ENCODE data around the gene IER5L. TPM values are rescaled to one million over a fixed set of nuclear protein-coding genes. Genes with fewer than 3 reads are reported as not detected.

Gene IER5L
- total and polyA plus RNA-seq, 2 donors (not counting 3 experiments of a cell fraction or from before 2014, with no cell fraction given), result 5.3 to 12.3 TPM

GRCh38 chr9:129140397-129141065 lies 37.5 kb downstream of the IER5L start:
- Histone ChIP-seq H4K20me1 (replicated peaks; ENCODE audit: control insufficient read depth, extremely low read depth, insufficient read depth, low read length) (no peaks in the 10 kb centered on the region), H3K36me3 (ENCODE audit: control insufficient read depth in 2 of 2, extremely low read depth in 1 of 2, insufficient read depth in 2 of 2, low read length in 2 of 2) (peaks cover 6 to 7% of the 10 kb centered on the region in 2 experiments), H2AFZ (ENCODE audit: low read depth, low read length) (no peak overlapping the region), H3K9ac (replicated peaks; ENCODE audit: extremely low read depth, insufficient read depth, low read length) (peak overlapping the region; percentile 99), H3K4me2 (ENCODE audit: insufficient read depth, low read length) (peak overlapping the region; percentile 62), H3K79me2 (ENCODE audit: control insufficient read depth, insufficient read depth, low read length) (peaks cover 4% of the 10 kb centered on the region), H3K9me1 (replicated peaks; ENCODE audit: control insufficient read depth, extremely low read depth, insufficient read depth, low read length) (no peaks in the 10 kb centered on the region), H3K27me3 (ENCODE audit: control insufficient read depth in 2 of 2, insufficient read depth in 2 of 2, low read length in 2 of 2) (no peaks in the 10 kb centered on the region), H3K4me1 (ENCODE audit: control insufficient read depth, extremely low read depth, insufficient read depth, low read length) (peaks cover 55% of the 10 kb centered on the region), H3K27ac (ENCODE audit: insufficient read depth, low read depth, low read length) (peak overlapping the region; percentile 99), H3K4me3 (replicated peaks in 1 of 3; ENCODE audit: insufficient read depth in 1 of 3, low read depth in 1 of 3, low read length in 3 of 3) (peak overlapping the region in 2 of 3 experiments; percentile 2 to 14), H3K9me3 (replicated peaks; ENCODE audit: control insufficient read depth, insufficient read depth, low read length) (no peaks in the 10 kb centered on the region)
- peak; percentile 24 for FAIRE-seq
- TSS peak; percentile 92 for BruUV-seq (replicated peaks)
- CTCF ChIA-PET, result interaction anchor here (0.7 to 9.5 kb wide), 22 partner anchors 9 to 650 kb away, joined by 3 to 287 read pairs (median 6); partner anchors contain the start of genes C9orf50, IER5L and NTMT1
- intact Hi-C loops (cut with micrococcal nuclease) (loop anchor here (1.0 kb wide), 1 partner anchor 273 kb away; no protein-coding TSS in a partner anchor), dilution Hi-C loops (cut with MboI; ENCODE audit: extremely low pct_ligation_motif_present, low sequenced_read_pairs) (no loop called here)
- POLR2A ChIA-PET, result interaction anchor here (0.7 to 2.8 kb wide), 6 partner anchors 27 to 484 kb away, joined by 3 to 39 read pairs (median 6); partner anchors contain the start of gene IER5L
- DNase-seq (ENCODE audit: low read depth, low spot score), result peak; percentile 16
- no peak for TF ChIP-seq CTCF (IDR thresholded peaks at IDR 0.05; ENCODE audit: extremely low read depth in 1 of 2, insufficient read depth in 1 of 2, low read depth in 1 of 2, low read length in 2 of 2)
- peak; percentile 15 for TF ChIP-seq POLR2A (IDR thresholded peaks at IDR 0.05; ENCODE audit: low read depth, low read length)
- TF ChIP-seq MAX (IDR thresholded peaks at IDR 0.05; ENCODE audit: insufficient read depth, insufficient read length), result no peak
- no peak for TF ChIP-seq EZH2 (IDR thresholded peaks at IDR 0.05; ENCODE audit: borderline replicate concordance, low read depth, low read length, severe bottlenecking)
- TF ChIP-seq POLR2AphosphoS5 (IDR thresholded peaks at IDR 0.05; ENCODE audit: insufficient read depth, low read depth, low read length), result no peak
- TF ChIP-seq JUN (IDR thresholded peaks at IDR 0.05; ENCODE audit: borderline replicate concordance, insufficient read depth, insufficient read length, low read depth), result no peak
- no peak for TF ChIP-seq MYC (IDR thresholded peaks at IDR 0.05; ENCODE audit: low read depth, low read length)
- TF ChIP-seq FOS (IDR thresholded peaks at IDR 0.05; ENCODE audit: borderline replicate concordance, insufficient read depth, low read length), result no peak

Measured in endothelial cell of umbilical vein (primary cell).